ENCODE data around the gene ZNF789.

ZNF789 gene

DNA sequence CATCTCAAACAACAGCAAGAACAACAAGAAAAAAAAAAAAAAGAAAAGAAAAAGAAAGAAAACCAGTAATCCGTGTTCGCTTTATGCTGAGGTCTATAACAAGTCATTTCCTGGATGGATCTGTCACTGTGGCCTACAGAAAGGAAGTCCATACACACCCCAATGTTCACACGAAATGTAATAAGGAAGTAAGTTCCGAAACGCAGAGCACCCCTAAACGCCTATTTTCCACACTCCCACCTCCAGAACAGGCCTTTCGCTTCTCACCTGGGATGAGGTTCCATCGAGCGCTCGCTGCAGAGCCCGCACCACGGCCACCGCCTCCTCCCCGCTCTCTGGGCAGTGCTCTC lies 26.7 kb downstream of the ZNF789 start:
- Histone ChIP-seq H3K4me1 (ENCODE audit: control insufficient read depth, insufficient read depth, low read length) (no peaks in the 10 kb centered on the region), H3K9me3 (ENCODE audit: control insufficient read depth, insufficient read depth, low read depth, low read length) (no peaks in the 10 kb centered on the region), H3K27ac (ENCODE audit: extremely low read depth, low read depth, low read length) (peak overlapping the region; percentile 60), H3K36me3 (ENCODE audit: control insufficient read depth in 2 of 2, insufficient read depth in 1 of 2, low read length in 2 of 2) (peaks cover 9 to 22% of the 10 kb centered on the region in 2 experiments; a peak in 2 of 3 replicates), H3K4me3 (ENCODE audit: low read depth, low read length) (peak overlapping the region; percentile 93)
- CTCF ChIA-PET, result interaction anchor here (0.6 kb wide), 1 partner anchor 36 kb away, joined by 3 read pairs; no protein-coding TSS in a partner anchor
- TF ChIP-seq ZNF623 (tag by site-specific recombination; IDR thresholded peaks at IDR 0.05) (no peak), ZNF510 (tag by site-specific recombination; IDR thresholded peaks at IDR 0.05; ENCODE audit: insufficient replicate concordance) (no peak)
- POLR2A ChIA-PET, result interaction anchor here (0.7 to 1.7 kb wide), 8 partner anchors 8 to 117 kb away, joined by 4 to 8 read pairs (median 6); partner anchors contain the start of genes FAM200A, PTCD1, ZNF655 and ZSCAN25

DNA sequence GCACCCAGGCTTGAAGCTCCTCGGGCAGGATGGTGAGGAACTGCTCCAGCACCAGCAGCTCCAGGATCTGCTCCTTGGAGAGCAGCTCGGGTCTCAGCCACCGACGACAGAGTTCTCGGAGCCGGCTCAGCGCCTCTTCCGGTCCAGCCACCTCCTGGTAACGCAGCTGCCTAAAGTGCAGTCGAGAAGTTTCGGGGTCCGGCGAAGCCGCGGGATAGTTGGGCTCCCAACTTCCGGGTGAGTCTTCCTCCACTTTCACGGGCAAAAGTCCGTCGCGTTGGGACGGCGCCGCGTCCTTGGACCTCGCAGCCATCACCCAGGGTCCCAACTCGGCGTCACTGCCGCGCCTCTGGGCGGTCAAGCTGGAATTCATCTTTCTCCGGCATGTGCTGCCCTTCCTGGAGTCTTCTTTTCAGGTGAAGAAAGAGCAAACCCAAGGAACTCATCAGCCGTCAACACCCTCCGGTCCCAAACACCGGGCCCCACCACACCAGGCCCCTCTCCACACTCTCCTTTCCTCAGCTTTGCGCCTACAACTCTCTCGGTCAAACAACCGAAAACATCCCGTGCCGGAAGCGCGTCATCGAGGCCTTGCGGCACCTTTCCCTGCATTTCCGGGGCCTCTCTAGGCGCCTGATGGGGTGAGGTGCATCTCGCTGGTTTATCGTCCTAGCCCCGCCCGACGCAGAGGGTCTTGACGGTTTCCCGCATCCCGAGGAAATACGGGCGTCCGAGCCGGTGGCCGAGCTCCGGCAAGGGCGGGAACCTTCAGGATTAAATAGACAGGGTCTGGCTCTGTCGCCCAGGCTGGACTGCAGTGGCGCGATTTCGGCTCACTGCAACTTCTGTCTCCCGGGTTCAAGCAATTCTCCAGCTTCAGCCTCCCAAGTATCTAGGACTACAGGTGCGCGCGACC lies 27.3 kb downstream of the ZNF789 start, which contains the start of gene ZNF394:
Gene ZNF394, minus strand, starts transcription at position 561 of the 916 bp plus-strand sequence. Its CDS starts 188 bp downstream, at position 373.
- Histone ChIP-seq H3K4me1 (ENCODE audit: control insufficient read depth, insufficient read depth, low read length) (no peaks in the 10 kb centered on the region), H3K9me3 (ENCODE audit: control insufficient read depth, insufficient read depth, low read depth, low read length) (no peaks in the 10 kb centered on the region), H3K4me3 (ENCODE audit: low read depth, low read length) (peak within 1 kb of the TSS; percentile 93), H3K36me3 (ENCODE audit: control insufficient read depth in 2 of 2, insufficient read depth in 1 of 2, low read length in 2 of 2) (peaks cover 9 to 18% of the 10 kb centered on the region in 2 experiments; a peak in 2 of 3 replicates), H3K27ac (ENCODE audit: extremely low read depth, low read depth, low read length) (peak within 1 kb of the TSS; percentile 60)
- ChIA-PET POLR2A (interaction anchor here (0.7 to 1.7 kb wide), 13 partner anchors 8 to 420 kb away, joined by 3 to 8 read pairs (median 4); partner anchors contain the start of genes FAM200A, PTCD1, TRIM4 and ZNF655), CTCF (interaction anchor here (0.6 to 1.7 kb wide), 2 partner anchors 25 to 36 kb away, joined by 3 to 4 read pairs; no protein-coding TSS in a partner anchor)
- TF ChIP-seq ZNF174 (tag by site-specific recombination; IDR thresholded peaks at IDR 0.05) (no peak), ZFP69B (tag by site-specific recombination; IDR thresholded peaks at IDR 0.05) (peak; percentile 97), ZNF600 (tag by site-specific recombination; IDR thresholded peaks at IDR 0.05) (0 out of 2 replicates have a peak, but pooled peaks have one; percentile 68), ZNF223 (tag by site-specific recombination; IDR thresholded peaks at IDR 0.05) (no peak), SP2 (tag by site-specific recombination; IDR thresholded peaks at IDR 0.05) (peak; percentile 95), ZXDB (tag by site-specific recombination; IDR thresholded peaks at IDR 0.05) (peak; percentile 89), ZNF391 (tag by site-specific recombination; IDR thresholded peaks at IDR 0.05; ENCODE audit: borderline replicate concordance, low read depth) (0 out of 2 replicates have a peak, but pooled peaks have one; percentile 9), YY1 (tag by site-specific recombination; IDR thresholded peaks at IDR 0.05) (peak; percentile 58; the same call in 1 of the 2 replicates), ZNF830 (tag by site-specific recombination; IDR thresholded peaks at IDR 0.05; ENCODE audit: low read depth) (no peak)
- TF ChIP-seq, protein P1, sequence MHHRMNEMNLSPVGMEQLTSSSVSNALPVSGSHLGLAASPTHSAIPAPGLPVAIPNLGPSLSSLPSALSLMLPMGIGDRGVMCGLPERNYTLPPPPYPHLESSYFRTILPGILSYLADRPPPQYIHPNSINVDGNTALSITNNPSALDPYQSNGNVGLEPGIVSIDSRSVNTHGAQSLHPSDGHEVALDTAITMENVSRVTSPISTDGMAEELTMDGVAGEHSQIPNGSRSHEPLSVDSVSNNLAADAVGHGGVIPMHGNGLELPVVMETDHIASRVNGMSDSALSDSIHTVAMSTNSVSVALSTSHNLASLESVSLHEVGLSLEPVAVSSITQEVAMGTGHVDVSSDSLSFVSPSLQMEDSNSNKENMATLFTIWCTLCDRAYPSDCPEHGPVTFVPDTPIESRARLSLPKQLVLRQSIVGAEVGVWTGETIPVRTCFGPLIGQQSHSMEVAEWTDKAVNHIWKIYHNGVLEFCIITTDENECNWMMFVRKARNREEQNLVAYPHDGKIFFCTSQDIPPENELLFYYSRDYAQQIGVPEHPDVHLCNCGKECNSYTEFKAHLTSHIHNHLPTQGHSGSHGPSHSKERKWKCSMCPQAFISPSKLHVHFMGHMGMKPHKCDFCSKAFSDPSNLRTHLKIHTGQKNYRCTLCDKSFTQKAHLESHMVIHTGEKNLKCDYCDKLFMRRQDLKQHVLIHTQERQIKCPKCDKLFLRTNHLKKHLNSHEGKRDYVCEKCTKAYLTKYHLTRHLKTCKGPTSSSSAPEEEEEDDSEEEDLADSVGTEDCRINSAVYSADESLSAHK (tag by site-specific recombination; IDR thresholded peaks at IDR 0.05), result peak; percentile 91
- TF ChIP-seq, protein P2, sequence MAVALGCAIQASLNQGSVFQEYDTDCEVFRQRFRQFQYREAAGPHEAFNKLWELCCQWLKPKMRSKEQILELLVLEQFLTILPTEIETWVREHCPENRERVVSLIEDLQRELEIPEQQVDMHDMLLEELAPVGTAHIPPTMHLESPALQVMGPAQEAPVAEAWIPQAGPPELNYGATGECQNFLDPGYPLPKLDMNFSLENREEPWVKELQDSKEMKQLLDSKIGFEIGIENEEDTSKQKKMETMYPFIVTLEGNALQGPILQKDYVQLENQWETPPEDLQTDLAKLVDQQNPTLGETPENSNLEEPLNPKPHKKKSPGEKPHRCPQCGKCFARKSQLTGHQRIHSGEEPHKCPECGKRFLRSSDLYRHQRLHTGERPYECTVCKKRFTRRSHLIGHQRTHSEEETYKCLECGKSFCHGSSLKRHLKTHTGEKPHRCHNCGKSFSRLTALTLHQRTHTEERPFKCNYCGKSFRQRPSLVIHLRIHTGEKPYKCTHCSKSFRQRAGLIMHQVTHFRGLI (tag by site-specific recombination; IDR thresholded peaks at IDR 0.05), result peak; percentile 31; the same call in 1 of the 2 replicates
- TF ChIP-seq, protein P3, sequence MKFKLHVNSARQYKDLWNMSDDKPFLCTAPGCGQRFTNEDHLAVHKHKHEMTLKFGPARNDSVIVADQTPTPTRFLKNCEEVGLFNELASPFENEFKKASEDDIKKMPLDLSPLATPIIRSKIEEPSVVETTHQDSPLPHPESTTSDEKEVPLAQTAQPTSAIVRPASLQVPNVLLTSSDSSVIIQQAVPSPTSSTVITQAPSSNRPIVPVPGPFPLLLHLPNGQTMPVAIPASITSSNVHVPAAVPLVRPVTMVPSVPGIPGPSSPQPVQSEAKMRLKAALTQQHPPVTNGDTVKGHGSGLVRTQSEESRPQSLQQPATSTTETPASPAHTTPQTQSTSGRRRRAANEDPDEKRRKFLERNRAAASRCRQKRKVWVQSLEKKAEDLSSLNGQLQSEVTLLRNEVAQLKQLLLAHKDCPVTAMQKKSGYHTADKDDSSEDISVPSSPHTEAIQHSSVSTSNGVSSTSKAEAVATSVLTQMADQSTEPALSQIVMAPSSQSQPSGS (tag by site-specific recombination; IDR thresholded peaks at IDR 0.05; ENCODE audit: low read depth), result peak; percentile 40; the same call in 1 of the 2 replicates
- TF ChIP-seq, protein P4, sequence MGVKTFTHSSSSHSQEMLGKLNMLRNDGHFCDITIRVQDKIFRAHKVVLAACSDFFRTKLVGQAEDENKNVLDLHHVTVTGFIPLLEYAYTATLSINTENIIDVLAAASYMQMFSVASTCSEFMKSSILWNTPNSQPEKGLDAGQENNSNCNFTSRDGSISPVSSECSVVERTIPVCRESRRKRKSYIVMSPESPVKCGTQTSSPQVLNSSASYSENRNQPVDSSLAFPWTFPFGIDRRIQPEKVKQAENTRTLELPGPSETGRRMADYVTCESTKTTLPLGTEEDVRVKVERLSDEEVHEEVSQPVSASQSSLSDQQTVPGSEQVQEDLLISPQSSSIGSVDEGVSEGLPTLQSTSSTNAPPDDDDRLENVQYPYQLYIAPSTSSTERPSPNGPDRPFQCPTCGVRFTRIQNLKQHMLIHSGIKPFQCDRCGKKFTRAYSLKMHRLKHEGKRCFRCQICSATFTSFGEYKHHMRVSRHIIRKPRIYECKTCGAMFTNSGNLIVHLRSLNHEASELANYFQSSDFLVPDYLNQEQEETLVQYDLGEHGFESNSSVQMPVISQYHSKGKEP (tag by site-specific recombination; IDR thresholded peaks at IDR 0.05), result peak; percentile 92
- TF ChIP-seq, protein P5, sequence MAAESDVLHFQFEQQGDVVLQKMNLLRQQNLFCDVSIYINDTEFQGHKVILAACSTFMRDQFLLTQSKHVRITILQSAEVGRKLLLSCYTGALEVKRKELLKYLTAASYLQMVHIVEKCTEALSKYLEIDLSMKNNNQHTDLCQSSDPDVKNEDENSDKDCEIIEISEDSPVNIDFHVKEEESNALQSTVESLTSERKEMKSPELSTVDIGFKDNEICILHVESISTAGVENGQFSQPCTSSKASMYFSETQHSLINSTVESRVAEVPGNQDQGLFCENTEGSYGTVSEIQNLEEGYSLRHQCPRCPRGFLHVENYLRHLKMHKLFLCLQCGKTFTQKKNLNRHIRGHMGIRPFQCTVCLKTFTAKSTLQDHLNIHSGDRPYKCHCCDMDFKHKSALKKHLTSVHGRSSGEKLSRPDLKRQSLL (tag by site-specific recombination; IDR thresholded peaks at IDR 0.05), result peak; percentile 98
- TF ChIP-seq, protein P6, sequence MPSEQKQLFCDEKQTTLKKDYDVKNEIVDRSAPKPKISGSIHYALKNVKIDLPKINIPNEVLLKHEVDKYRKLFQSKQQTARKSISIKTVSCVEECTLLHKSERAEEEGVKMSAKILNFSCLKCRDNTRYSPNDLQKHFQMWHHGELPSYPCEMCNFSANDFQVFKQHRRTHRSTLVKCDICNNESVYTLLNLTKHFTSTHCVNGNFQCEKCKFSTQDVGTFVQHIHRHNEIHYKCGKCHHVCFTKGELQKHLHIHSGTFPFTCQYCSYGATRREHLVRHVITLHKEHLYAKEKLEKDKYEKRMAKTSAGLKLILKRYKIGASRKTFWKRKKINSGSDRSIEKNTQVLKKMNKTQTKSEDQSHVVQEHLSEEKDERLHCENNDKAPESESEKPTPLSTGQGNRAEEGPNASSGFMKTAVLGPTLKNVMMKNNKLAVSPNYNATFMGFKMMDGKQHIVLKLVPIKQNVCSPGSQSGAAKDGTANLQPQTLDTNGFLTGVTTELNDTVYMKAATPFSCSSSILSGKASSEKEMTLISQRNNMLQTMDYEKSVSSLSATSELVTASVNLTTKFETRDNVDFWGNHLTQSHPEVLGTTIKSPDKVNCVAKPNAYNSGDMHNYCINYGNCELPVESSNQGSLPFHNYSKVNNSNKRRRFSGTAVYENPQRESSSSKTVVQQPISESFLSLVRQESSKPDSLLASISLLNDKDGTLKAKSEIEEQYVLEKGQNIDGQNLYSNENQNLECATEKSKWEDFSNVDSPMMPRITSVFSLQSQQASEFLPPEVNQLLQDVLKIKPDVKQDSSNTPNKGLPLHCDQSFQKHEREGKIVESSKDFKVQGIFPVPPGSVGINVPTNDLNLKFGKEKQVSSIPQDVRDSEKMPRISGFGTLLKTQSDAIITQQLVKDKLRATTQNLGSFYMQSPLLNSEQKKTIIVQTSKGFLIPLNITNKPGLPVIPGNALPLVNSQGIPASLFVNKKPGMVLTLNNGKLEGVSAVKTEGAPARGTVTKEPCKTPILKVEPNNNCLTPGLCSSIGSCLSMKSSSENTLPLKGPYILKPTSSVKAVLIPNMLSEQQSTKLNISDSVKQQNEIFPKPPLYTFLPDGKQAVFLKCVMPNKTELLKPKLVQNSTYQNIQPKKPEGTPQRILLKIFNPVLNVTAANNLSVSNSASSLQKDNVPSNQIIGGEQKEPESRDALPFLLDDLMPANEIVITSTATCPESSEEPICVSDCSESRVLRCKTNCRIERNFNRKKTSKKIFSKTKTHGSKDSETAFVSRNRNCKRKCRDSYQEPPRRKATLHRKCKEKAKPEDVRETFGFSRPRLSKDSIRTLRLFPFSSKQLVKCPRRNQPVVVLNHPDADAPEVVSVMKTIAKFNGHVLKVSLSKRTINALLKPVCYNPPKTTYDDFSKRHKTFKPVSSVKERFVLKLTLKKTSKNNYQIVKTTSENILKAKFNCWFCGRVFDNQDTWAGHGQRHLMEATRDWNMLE (tag by site-specific recombination; conservative IDR thresholded peaks at IDR 0.05; ENCODE audit: low read depth), result peak; percentile 94

Measured in HEK293 (cell line).